ENCODE results near the gene COX7B2.

COX7B2 gene

DNA sequence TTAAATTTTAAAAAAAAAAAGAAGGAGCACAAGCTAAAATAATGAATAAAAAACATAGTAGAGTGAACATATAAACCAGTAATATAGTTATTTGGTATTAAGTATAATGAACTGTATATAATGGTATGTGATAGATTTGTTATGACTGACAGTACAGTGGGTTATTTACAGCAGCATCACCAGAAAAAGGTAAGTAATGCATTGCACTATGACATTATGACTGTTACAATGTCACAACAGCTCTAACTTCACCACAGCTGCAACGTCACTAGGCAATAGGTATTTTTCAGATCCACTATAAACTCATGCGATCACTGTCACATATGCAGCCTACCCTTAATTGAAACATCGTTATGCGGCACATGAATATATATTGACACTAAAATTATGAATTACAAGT, 72.5 kb downstream of the COX7B2 start:
- H3K4me3 ChIP-seq (ENCODE audit: low read depth, low read length) = no peak overlapping the region
- TF ChIP-seq, protein P1, sequence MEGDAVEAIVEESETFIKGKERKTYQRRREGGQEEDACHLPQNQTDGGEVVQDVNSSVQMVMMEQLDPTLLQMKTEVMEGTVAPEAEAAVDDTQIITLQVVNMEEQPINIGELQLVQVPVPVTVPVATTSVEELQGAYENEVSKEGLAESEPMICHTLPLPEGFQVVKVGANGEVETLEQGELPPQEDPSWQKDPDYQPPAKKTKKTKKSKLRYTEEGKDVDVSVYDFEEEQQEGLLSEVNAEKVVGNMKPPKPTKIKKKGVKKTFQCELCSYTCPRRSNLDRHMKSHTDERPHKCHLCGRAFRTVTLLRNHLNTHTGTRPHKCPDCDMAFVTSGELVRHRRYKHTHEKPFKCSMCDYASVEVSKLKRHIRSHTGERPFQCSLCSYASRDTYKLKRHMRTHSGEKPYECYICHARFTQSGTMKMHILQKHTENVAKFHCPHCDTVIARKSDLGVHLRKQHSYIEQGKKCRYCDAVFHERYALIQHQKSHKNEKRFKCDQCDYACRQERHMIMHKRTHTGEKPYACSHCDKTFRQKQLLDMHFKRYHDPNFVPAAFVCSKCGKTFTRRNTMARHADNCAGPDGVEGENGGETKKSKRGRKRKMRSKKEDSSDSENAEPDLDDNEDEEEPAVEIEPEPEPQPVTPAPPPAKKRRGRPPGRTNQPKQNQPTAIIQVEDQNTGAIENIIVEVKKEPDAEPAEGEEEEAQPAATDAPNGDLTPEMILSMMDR (IDR thresholded peaks at IDR 0.05; ENCODE audit: insufficient read depth, low read depth, low read length, missing control alignments) = no peak
- DNase-seq (ENCODE audit: low read depth) = no peak

DNA sequence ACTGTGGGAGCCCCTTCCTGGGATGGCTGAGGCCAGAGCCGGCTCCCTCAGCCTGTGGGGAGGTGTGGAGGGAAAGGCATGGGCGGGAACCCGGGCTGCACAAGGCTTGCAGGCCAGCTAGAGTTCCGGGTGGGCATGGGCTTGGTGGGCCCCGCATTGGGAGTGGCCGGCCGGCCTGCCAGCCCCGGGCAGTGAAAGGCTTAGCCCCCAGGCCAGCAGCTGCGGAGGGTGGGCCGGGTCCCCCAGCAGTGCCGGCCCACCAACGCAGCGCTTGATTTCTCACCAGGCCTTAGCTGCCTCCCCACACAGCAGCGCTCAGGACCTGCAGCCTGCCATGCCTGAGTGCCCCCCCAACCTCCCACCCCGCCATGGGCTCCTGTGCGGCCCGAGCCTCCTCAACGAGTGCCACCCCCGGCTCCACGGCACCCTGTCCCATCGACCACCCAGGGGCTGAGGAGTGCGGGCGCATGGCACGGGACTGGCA, 78.0 kb downstream of the COX7B2 start:
- no peak for DNase-seq (ENCODE audit: low read depth)

DNA sequence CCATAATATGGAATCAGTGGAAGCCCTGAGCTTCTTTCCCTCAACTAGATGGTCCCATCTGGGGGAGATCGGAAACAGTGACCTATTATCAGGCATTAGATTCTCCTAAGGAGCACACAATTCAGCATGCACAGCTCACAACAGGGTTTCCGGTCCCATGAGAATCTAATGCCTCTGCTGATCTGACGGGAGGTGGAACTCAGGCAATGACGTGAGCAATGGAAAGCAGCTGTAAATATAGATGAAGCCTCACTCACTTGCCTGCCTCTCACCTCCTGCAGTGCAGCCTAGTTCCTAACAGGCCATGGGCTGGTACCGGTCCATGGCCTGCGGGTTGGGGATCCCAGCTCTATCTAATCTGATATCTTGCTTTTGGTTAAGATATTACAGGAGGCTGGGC, 88.9 kb downstream of the COX7B2 start:
- TF ChIP-seq, protein P1 (IDR thresholded peaks at IDR 0.05; ENCODE audit: insufficient read depth, low read depth, low read length, missing control alignments) = no peak
- no peak for DNase-seq (ENCODE audit: low read depth)
- H3K4me3 ChIP-seq (ENCODE audit: low read depth, low read length) = no peak overlapping the region

More for the DNA sequence above, 78.0 kb downstream of the COX7B2 start:
- TF ChIP-seq, protein P1 (IDR thresholded peaks at IDR 0.05; ENCODE audit: insufficient read depth, low read depth, low read length, missing control alignments) = no peak
- H3K4me3 ChIP-seq (ENCODE audit: low read depth, low read length) = no peak overlapping the region

DNA sequence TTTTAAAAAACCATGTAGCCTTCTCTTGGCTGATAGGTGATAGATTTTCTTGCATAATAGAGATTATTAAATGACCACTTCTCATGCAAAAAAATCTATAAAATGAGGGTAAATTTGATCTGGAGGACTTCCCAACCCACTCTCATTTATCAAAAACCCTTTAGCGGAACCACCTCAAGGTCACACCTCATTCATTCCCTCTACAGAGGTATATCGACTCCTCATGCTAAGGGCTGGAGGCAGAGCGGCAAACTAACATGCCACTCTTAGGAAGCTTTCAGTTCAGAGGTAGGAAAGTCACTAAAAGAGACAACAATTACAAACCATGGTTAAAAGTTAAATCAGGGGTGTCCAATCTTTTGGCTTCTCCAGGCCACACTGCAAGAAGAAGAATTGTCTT, 90.0 kb downstream of the COX7B2 start:
- H3K4me3 ChIP-seq (ENCODE audit: low read depth, low read length) = no peak overlapping the region
- TF ChIP-seq, protein P1 (IDR thresholded peaks at IDR 0.05; ENCODE audit: insufficient read depth, low read depth, low read length, missing control alignments) = no peak

DNA sequence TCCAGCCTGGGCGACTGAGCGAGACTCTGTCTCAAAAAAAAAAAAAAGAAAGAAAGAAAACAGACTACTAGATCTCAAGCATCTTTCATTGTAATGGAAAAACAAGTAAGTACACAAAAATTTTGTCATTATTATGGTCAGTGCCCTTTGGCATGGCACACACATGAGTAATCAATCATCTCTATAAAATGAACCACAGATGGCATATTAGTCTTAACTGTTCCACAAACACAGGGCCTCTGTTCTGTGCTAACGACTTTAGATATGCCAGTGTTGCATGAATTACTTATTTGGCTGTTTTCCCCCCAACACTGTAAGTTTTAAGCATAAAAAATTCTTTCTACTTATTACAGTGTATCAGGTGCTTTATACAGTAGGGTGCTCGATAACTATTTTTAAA, 90.4 kb downstream of the COX7B2 start:
- DNase-seq (ENCODE audit: low read depth) = no peak
- TF ChIP-seq, protein P1 (IDR thresholded peaks at IDR 0.05; ENCODE audit: insufficient read depth, low read depth, low read length, missing control alignments) = no peak
- H3K4me3 ChIP-seq (ENCODE audit: low read depth, low read length) = no peak overlapping the region

More for the DNA sequence above, 90.0 kb downstream of the COX7B2 start:
- no peak for DNase-seq (ENCODE audit: low read depth)

DNA sequence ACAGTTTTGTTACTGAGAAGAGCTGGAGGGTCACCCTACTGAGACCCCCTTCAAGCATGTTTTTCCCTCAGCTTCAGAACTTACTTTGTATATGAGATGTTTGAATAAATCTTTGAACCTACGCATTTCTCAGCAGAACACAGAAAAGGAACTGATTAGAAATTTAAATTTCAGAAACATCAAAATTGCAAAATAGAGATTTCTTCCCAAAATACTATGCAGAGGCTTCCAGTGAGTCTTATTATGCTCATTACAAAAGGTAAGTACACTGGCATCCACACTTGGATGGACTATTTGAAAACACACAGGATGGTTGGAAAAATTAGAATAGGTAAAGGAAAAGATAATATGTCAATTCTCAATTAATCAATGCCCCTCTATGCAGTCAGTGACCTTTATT, 91.2 kb downstream of the COX7B2 start:
- H3K4me3 ChIP-seq (ENCODE audit: low read depth, low read length) = no peak overlapping the region
- TF ChIP-seq, protein P1 (IDR thresholded peaks at IDR 0.05; ENCODE audit: insufficient read depth, low read depth, low read length, missing control alignments) = no peak
- DNase-seq (ENCODE audit: low read depth) = no peak

DNA sequence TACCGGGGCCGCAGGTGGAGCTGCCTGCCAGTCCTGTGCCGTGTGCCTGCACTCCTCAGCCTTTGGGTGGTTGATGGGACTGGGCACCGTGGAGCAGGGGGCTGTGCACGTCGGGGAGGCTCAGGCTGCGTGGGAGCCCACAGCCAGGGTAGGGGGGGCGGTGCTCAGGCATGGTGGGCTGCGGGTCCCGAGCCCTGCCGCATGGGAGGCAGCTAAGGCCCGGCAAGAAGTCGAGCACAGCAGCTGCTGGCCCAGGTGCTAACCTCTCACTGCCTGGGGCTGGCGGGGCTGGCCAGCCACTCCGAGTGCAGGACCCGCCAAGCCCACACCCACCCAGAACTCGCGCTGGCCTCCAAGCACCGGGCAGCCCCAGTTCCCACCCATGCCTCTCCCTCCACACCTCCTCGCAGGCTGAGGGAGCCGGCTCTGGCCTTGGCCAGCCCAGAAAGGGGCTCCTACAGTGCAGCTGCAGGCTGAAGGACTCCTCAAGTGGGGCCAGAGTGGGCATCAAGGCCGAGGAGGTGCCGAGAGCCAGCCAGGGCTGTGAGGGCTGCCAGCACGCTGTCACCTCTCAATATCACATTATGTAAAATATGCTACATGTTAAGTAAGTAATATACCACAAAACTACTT, 104.1 kb downstream of the COX7B2 start:
- no peak for DNase-seq (ENCODE audit: low read depth)
- no peak overlapping the region for H3K4me3 ChIP-seq (ENCODE audit: low read depth, low read length)
- TF ChIP-seq, protein P1 (IDR thresholded peaks at IDR 0.05; ENCODE audit: insufficient read depth, low read depth, low read length, missing control alignments) = no peak
